HEK293 (cell line): ENCODE results near the gene DOCK8.

Source experiments
- CTCF ChIA-PET: fragments of 350-600 bp; formaldehyde crosslinking; extraction: SDS; loops from one replicate; lab custom pipeline; 2021; ENCODE audit warnings: antibody characterized with exemption; lab: Yijun Ruan, JAX
- POLR2A ChIA-PET: fragments of 300-600 bp; formaldehyde crosslinking; extraction: SDS; loops from one replicate; lab custom pipeline; 2020; ENCODE audit warnings: antibody characterized with exemption, inconsistent platforms; lab: Yijun Ruan, JAX
- H3K27ac ChIP-seq: fragments of 200-500 bp; sonication (Bioruptor generic); 2 replicates; pipeline ENCODE4 v1.5.1; 2014; ENCODE audit warnings: low read depth, low read length, control low read depth, inconsistent platforms; ENCODE audit errors: extremely low read depth
- H3K36me3 ChIP-seq, 2 experiments: fragments of 200-500 bp in 1 of 2; sonication (Bioruptor generic) in 1 of 2; 1 replicate in 1 of 2; 2 replicates in 1 of 2; pipeline ENCODE4 v1.5.1; 2014 to 2017; ENCODE audit warnings: inconsistent platforms in 2 of 2, low read length in 2 of 2; ENCODE audit not compliant: control insufficient read depth in 2 of 2, insufficient read depth in 1 of 2
- H3K4me1 ChIP-seq: fragments of 200-500 bp; sonication (Bioruptor generic); 2 replicates; pipeline ENCODE4 v1.5.1; 2014; ENCODE audit warnings: mild to moderate bottlenecking, low read length, inconsistent platforms; ENCODE audit not compliant: control insufficient read depth, insufficient read depth
- H3K4me3 ChIP-seq: 2 replicates; pipeline ENCODE4 v1.5.1; 2011; ENCODE audit warnings: low read depth, mild to moderate bottlenecking, control low read depth, low read length, moderate library complexity
- H3K9me3 ChIP-seq: fragments of 200-500 bp; sonication (Bioruptor generic); 2 replicates; pipeline ENCODE4 v1.5.1; 2014; ENCODE audit warnings: low read depth, low read length, inconsistent platforms; ENCODE audit not compliant: control insufficient read depth, insufficient read depth
- BCL11A ChIP-seq: fragments of 450-650 bp; formaldehyde crosslinking; IDR thresholded peaks from 2 replicates; pipeline ENCODE4 v1.5.1; 2016; ENCODE audit warnings: low read depth, missing biosample characterization, missing genetic modification characterization
- BCL11B ChIP-seq: fragments of 450-650 bp; formaldehyde crosslinking; IDR thresholded peaks from 2 replicates; pipeline ENCODE4 v1.5.1; 2016; ENCODE audit warnings: low read depth, missing biosample characterization, missing genetic modification characterization
- GLI4 ChIP-seq: fragments of 450-650 bp; formaldehyde crosslinking; IDR thresholded peaks from 2 replicates; pipeline ENCODE4 v1.5.1; 2016; ENCODE audit warnings: missing biosample characterization, missing genetic modification characterization
- KLF1 ChIP-seq: fragments of 450-650 bp; formaldehyde crosslinking; IDR thresholded peaks from 2 replicates; pipeline ENCODE4 v1.5.1; 2016; ENCODE audit warnings: missing biosample characterization, missing genetic modification characterization
- PRDM1 ChIP-seq: fragments of 450-650 bp; formaldehyde crosslinking; IDR thresholded peaks from 2 replicates; pipeline ENCODE4; 2016; ENCODE audit warnings: missing biosample characterization, missing genetic modification characterization
- SP3 ChIP-seq: fragments of 450-650 bp; formaldehyde crosslinking; IDR thresholded peaks from 2 replicates; pipeline ENCODE4 v1.5.1; 2016; ENCODE audit warnings: missing biosample characterization, missing genetic modification characterization
- TRIM28 ChIP-seq: IDR thresholded peaks from 2 replicates; pipeline ENCODE4 v1.6.1; 2011; ENCODE audit warnings: low read length, control low read depth, borderline replicate concordance
- YY2 ChIP-seq: fragments of 450-650 bp; formaldehyde crosslinking; IDR thresholded peaks from 2 replicates; pipeline ENCODE4 v1.5.1; 2016; ENCODE audit warnings: missing biosample characterization, missing genetic modification characterization
- ZBTB8A ChIP-seq: fragments of 450-650 bp; formaldehyde crosslinking; IDR thresholded peaks from 2 replicates; pipeline ENCODE4 v1.5.1; 2016; ENCODE audit warnings: missing biosample characterization, missing genetic modification characterization
- ZEB2 ChIP-seq: fragments of 450-650 bp; formaldehyde crosslinking; IDR thresholded peaks from 2 replicates; pipeline ENCODE4 v1.5.1; 2016; ENCODE audit warnings: missing biosample characterization, missing genetic modification characterization
- ZFP3 ChIP-seq: fragments of 450-650 bp; formaldehyde crosslinking; IDR thresholded peaks from 2 replicates; pipeline ENCODE4 v1.5.1; 2016; ENCODE audit warnings: low read depth, missing biosample characterization, missing genetic modification characterization
- ZFP69B ChIP-seq: fragments of 450-650 bp; formaldehyde crosslinking; IDR thresholded peaks from 2 replicates; pipeline ENCODE4 v1.5.1; 2016; ENCODE audit warnings: missing biosample characterization, missing genetic modification characterization
- ZNF121 ChIP-seq: fragments of 450-650 bp; formaldehyde crosslinking; IDR thresholded peaks from 2 replicates; pipeline ENCODE4 v1.5.1; 2016; ENCODE audit warnings: missing biosample characterization, missing genetic modification characterization
- ZNF16 ChIP-seq: fragments of 450-650 bp; formaldehyde crosslinking; IDR thresholded peaks from 2 replicates; pipeline ENCODE4 v1.5.1; 2016; ENCODE audit warnings: low read depth, missing biosample characterization, missing genetic modification characterization
- ZNF202 ChIP-seq: fragments of 450-650 bp; formaldehyde crosslinking; IDR thresholded peaks from 2 replicates; pipeline ENCODE4 v1.5.1; 2016; ENCODE audit warnings: missing biosample characterization, missing genetic modification characterization, borderline replicate concordance
- ZNF239 ChIP-seq: fragments of 450-650 bp; formaldehyde crosslinking; IDR thresholded peaks from 2 replicates; pipeline ENCODE4 v1.5.1; 2016; ENCODE audit warnings: missing biosample characterization, missing genetic modification characterization
- ZNF266 ChIP-seq: fragments of 450-650 bp; formaldehyde crosslinking; IDR thresholded peaks from 2 replicates; pipeline ENCODE4 v1.5.1; 2016; ENCODE audit warnings: missing biosample characterization, missing genetic modification characterization, low read depth
- ZNF302 ChIP-seq: fragments of 450-650 bp; formaldehyde crosslinking; IDR thresholded peaks from 2 replicates; pipeline ENCODE4 v1.5.1; 2016; ENCODE audit warnings: missing biosample characterization, missing genetic modification characterization, low read depth
- ZNF324 ChIP-seq: fragments of 450-650 bp; formaldehyde crosslinking; IDR thresholded peaks from 2 replicates; pipeline ENCODE4 v1.5.1; 2016; ENCODE audit warnings: missing biosample characterization, missing genetic modification characterization
- ZNF335 ChIP-seq: fragments of 450-650 bp; formaldehyde crosslinking; conservative IDR thresholded peaks from 2 replicates; pipeline ENCODE4 v1.5.1; 2016; ENCODE audit warnings: missing biosample characterization, missing genetic modification characterization
- ZNF423 ChIP-seq: fragments of 450-650 bp; formaldehyde crosslinking; IDR thresholded peaks from 2 replicates; pipeline ENCODE4 v1.5.1; 2016; ENCODE audit warnings: missing biosample characterization, missing genetic modification characterization
- ZNF530 ChIP-seq: fragments of 450-650 bp; formaldehyde crosslinking; IDR thresholded peaks from 2 replicates; pipeline ENCODE4 v1.5.1; 2016; ENCODE audit warnings: low read depth, missing biosample characterization, missing genetic modification characterization
- ZNF585B ChIP-seq: fragments of 450-650 bp; formaldehyde crosslinking; IDR thresholded peaks from 2 replicates; pipeline ENCODE4 v1.5.1; 2016; ENCODE audit warnings: missing biosample characterization, missing genetic modification characterization
- ZNF600 ChIP-seq: fragments of 450-650 bp; formaldehyde crosslinking; IDR thresholded peaks from 2 replicates; pipeline ENCODE4 v1.5.1; 2016; ENCODE audit warnings: missing biosample characterization, missing genetic modification characterization
- ZNF664 ChIP-seq: fragments of 450-650 bp; formaldehyde crosslinking; IDR thresholded peaks from 2 replicates; pipeline ENCODE4 v1.5.1; 2016; ENCODE audit warnings: missing biosample characterization, missing genetic modification characterization
- ZNF776 ChIP-seq: fragments of 450-650 bp; formaldehyde crosslinking; IDR thresholded peaks from 2 replicates; pipeline ENCODE4 v1.5.0; 2017; ENCODE audit warnings: missing biosample characterization, missing genetic modification characterization, borderline replicate concordance
- ZNF843 ChIP-seq: fragments of 450-650 bp; formaldehyde crosslinking; IDR thresholded peaks from 2 replicates; pipeline ENCODE4 v1.5.1; 2016; ENCODE audit warnings: missing biosample characterization, missing genetic modification characterization
- TF ChIP-seq, protein P1 (sequence below): fragments of 450-650 bp; formaldehyde crosslinking; optimal IDR thresholded peaks from 2 replicates; pipeline ENCODE3; 2016; ENCODE audit warnings: missing biosample characterization, mild to moderate bottlenecking, missing genetic modification characterization
- TF ChIP-seq, protein P2 (sequence below): fragments of 450-650 bp; formaldehyde crosslinking; IDR thresholded peaks from 2 replicates; pipeline ENCODE4 v1.5.0; 2017; ENCODE audit warnings: missing biosample characterization, missing genetic modification characterization, borderline replicate concordance
- TF ChIP-seq, protein P3 (sequence below): fragments of 450-650 bp; formaldehyde crosslinking; IDR thresholded peaks from 2 replicates; pipeline ENCODE4 v1.5.1; 2016; ENCODE audit warnings: missing biosample characterization, missing genetic modification characterization
- TF ChIP-seq, protein P4 (sequence below): fragments of 450-650 bp; formaldehyde crosslinking; IDR thresholded peaks from 2 replicates; pipeline ENCODE4 v1.5.1; 2016; ENCODE audit warnings: missing biosample characterization, missing genetic modification characterization

The DOCK8 gene

DNA sequence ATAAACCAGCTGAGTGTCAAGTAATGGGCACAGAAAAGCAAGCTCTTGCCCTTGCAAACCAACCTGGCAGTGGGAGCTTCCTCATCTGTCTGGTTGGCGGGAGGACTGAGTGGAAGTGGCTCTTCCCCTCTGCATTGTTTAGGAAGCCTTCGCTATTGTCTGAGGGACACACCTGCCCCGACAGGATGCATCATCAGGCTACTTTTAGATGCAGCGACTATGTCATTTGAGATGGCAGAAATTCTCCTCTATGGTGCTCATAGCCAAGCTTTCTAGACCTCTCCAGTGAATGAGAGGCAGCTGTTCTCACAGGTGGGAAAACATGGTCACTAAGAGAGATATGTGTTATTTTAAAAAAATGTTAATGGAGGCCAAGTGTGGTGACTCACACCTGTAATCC lies 104.0 kb downstream of the DOCK8 start:
- Histone ChIP-seq H3K36me3 (no peaks in the 10 kb centered on the region), H3K27ac (no peak overlapping the region), H3K4me1 (no peaks in the 10 kb centered on the region), H3K4me3 (no peak overlapping the region), H3K9me3 (no peaks in the 10 kb centered on the region)
- TF ChIP-seq ZNF423, result no peak
- no peak for TF ChIP-seq ZNF585B
- TF ChIP-seq ZNF202 (tag by site-specific recombination), result no peak
- no peak for TF ChIP-seq ZNF266 (tag by site-specific recombination)
- TF ChIP-seq BCL11A, result no peak
- TF ChIP-seq ZNF335 (tag by site-specific recombination), result no peak
- no peak for TF ChIP-seq ZFP3
- no peak for TF ChIP-seq ZEB2 (tag by site-specific recombination)
- POLR2A ChIA-PET, result no interaction called here
- CTCF ChIA-PET, result no interaction called here

DNA sequence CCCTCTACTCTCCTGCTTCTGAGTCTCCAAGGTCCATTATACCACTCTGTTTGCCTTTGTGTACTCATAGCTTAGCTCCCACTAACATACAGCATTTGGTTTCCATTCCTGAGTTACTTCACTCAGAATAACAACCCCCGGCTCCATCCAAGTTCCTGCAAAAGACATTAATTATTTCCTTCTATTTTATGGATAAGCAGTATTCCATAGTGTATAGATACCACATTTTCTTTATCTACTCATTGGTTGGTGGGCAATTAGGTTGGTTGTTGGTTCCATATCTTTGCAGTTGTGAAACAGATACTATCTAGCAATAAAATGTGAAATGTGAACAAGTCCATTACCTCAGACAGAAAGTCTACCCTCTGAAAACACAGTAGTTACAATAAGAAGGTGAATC lies 110.3 kb downstream of the DOCK8 start:
- H3K36me3 ChIP-seq, result no peaks in the 10 kb centered on the region
- H3K4me1 ChIP-seq, result no peaks in the 10 kb centered on the region
- CTCF ChIA-PET, result interaction anchor here (1.0 kb wide), 1 partner anchor 64 kb away, joined by 4 read pairs; no protein-coding TSS in a partner anchor
- H3K9me3 ChIP-seq, result no peaks in the 10 kb centered on the region
- POLR2A ChIA-PET, result no interaction called here
- H3K4me3 ChIP-seq, result no peak overlapping the region
- TF ChIP-seq ZFP3 (no peak), PRDM1 (tag by site-specific recombination) (no peak), BCL11B (tag by site-specific recombination) (no peak), ZNF302 (no peak), ZBTB8A (tag by site-specific recombination) (no peak)
- TF ChIP-seq, protein P1, sequence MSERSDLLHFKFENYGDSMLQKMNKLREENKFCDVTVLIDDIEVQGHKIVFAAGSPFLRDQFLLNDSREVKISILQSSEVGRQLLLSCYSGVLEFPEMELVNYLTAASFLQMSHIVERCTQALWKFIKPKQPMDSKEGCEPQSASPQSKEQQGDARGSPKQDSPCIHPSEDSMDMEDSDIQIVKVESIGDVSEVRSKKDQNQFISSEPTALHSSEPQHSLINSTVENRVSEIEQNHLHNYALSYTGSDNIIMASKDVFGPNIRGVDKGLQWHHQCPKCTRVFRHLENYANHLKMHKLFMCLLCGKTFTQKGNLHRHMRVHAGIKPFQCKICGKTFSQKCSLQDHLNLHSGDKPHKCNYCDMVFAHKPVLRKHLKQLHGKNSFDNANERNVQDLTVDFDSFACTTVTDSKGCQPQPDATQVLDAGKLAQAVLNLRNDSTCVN, result no peak
- TF ChIP-seq, protein P2, sequence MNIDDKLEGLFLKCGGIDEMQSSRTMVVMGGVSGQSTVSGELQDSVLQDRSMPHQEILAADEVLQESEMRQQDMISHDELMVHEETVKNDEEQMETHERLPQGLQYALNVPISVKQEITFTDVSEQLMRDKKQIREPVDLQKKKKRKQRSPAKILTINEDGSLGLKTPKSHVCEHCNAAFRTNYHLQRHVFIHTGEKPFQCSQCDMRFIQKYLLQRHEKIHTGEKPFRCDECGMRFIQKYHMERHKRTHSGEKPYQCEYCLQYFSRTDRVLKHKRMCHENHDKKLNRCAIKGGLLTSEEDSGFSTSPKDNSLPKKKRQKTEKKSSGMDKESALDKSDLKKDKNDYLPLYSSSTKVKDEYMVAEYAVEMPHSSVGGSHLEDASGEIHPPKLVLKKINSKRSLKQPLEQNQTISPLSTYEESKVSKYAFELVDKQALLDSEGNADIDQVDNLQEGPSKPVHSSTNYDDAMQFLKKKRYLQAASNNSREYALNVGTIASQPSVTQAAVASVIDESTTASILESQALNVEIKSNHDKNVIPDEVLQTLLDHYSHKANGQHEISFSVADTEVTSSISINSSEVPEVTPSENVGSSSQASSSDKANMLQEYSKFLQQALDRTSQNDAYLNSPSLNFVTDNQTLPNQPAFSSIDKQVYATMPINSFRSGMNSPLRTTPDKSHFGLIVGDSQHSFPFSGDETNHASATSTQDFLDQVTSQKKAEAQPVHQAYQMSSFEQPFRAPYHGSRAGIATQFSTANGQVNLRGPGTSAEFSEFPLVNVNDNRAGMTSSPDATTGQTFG, result no peak
- TF ChIP-seq, protein P3, sequence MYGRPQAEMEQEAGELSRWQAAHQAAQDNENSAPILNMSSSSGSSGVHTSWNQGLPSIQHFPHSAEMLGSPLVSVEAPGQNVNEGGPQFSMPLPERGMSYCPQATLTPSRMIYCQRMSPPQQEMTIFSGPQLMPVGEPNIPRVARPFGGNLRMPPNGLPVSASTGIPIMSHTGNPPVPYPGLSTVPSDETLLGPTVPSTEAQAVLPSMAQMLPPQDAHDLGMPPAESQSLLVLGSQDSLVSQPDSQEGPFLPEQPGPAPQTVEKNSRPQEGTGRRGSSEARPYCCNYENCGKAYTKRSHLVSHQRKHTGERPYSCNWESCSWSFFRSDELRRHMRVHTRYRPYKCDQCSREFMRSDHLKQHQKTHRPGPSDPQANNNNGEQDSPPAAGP (tag by site-specific recombination), result no peak
- TF ChIP-seq, protein P4, sequence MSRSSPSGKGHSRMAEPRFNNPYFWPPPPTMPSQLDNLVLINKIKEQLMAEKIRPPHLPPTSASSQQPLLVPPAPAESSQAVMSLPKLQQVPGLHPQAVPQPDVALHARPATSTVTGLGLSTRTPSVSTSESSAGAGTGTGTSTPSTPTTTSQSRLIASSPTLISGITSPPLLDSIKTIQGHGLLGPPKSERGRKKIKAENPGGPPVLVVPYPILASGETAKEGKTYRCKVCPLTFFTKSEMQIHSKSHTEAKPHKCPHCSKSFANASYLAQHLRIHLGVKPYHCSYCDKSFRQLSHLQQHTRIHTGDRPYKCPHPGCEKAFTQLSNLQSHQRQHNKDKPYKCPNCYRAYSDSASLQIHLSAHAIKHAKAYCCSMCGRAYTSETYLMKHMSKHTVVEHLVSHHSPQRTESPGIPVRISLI, result no peak
- no peak overlapping the region for H3K27ac ChIP-seq

DNA sequence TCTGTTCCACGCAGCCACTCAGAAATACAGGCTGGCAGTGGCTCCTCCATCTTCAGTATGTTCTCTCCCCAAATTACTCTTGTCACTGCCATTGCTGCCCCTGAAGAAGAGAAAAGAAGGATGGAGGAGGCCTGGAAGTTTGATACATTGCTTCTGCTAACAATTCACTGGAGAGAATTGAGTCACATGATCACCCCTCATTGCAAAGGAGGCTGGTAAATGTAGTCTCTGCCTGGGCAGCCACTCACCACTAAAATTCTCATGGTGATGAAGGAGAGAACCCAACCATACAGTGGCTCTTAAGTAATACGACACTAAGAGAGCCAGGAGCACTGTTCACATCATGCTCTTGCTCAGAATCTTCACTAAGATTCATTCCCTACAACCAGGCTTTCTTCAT lies 112.0 kb downstream of the DOCK8 start:
- Histone ChIP-seq H3K4me3 (no peak overlapping the region), H3K27ac (no peak overlapping the region), H3K4me1 (no peaks in the 10 kb centered on the region), H3K36me3 (no peaks in the 10 kb centered on the region), H3K9me3 (no peaks in the 10 kb centered on the region)
- POLR2A ChIA-PET, result no interaction called here
- CTCF ChIA-PET, result no interaction called here
- TF ChIP-seq GLI4 (tag by site-specific recombination) (no peak), YY2 (tag by site-specific recombination) (no peak), ZNF843 (no peak), ZNF121 (tag by site-specific recombination) (no peak), ZNF16 (tag by site-specific recombination) (no peak), ZNF266 (tag by site-specific recombination) (no peak), SP3 (no peak), ZFP69B (tag by site-specific recombination) (no peak), ZNF239 (tag by site-specific recombination) (no peak), ZNF324 (no peak), TRIM28 (no peak), ZNF600 (no peak), ZNF664 (tag by site-specific recombination) (no peak), ZNF776 (no peak), KLF1 (no peak), ZNF530 (tag by site-specific recombination) (no peak)
